Neural progenitor cell (in vitro differentiated cells): ENCODE data around the gene SLC35F3. TPM values are rescaled to one million over a fixed set of nuclear protein-coding genes. Genes with fewer than 3 reads are reported as not detected.
A peak's percentile ranks its signal among the peaks of the same experiment; 100 is the strongest.

ENCODE experiments used
- DNase-seq: peaks from one replicate; pipeline ENCODE4 v3.0.0-alpha.2; 2016; ENCODE audit warnings: low spot score
- H2AFZ ChIP-seq: fragments of 200-600 bp; sonication (generic); replicated peaks from 2 replicates; pipeline ENCODE4 v1.6.1; 2016; ENCODE audit warnings: antibody characterized with exemption
- H3F3A ChIP-seq: fragments of 200-600 bp; sonication (generic); 2 replicates; pipeline ENCODE4 v1.6.1; 2016; ENCODE audit warnings: antibody characterized with exemption, low read depth
- H3K27ac ChIP-seq: fragments of 200-600 bp; sonication (generic); 2 replicates; pipeline ENCODE4 v1.5.1; 2016; ENCODE audit warnings: mild to moderate bottlenecking
- H3K27me3 ChIP-seq: fragments of 200-600 bp; sonication (generic); 2 replicates; pipeline ENCODE4 v1.6.1; 2016; ENCODE audit warnings: mild to moderate bottlenecking, moderate library complexity
- H3K36me3 ChIP-seq: fragments of 200-600 bp; sonication (generic); 2 replicates; pipeline ENCODE4 v1.5.1; 2016
- H3K4me1 ChIP-seq: fragments of 200-600 bp; sonication (generic); 2 replicates; pipeline ENCODE4 v1.6.1; 2016; ENCODE audit warnings: mixed run types
- H3K4me2 ChIP-seq: fragments of 200-600 bp; sonication (generic); 2 replicates; pipeline ENCODE4 v1.6.1; 2016
- H3K4me3 ChIP-seq: fragments of 200-600 bp; sonication (generic); 2 replicates; pipeline ENCODE4 v1.5.1; 2016
- H3K79me2 ChIP-seq: fragments of 200-600 bp; sonication (generic); 2 replicates; pipeline ENCODE4 v1.6.1; 2016; ENCODE audit warnings: low read depth
- H3K9ac ChIP-seq: fragments of 200-600 bp; sonication (generic); 2 replicates; pipeline ENCODE4 v1.6.1; 2016
- H3K9me3 ChIP-seq: fragments of 200-600 bp; sonication (generic); 2 replicates; pipeline ENCODE4 v1.5.1; 2016; ENCODE audit warnings: low read depth
- H4K20me1 ChIP-seq: fragments of 200-600 bp; sonication (generic); 2 replicates; pipeline ENCODE4 v1.6.1; 2016; ENCODE audit warnings: low read depth
- H3K27ac Mint-ChIP-seq: 3 replicates; pipeline ENCODE4 v1.8.0; 2021; ENCODE audit warnings: mixed read lengths
- H3K27me3 Mint-ChIP-seq: 2 replicates; pipeline ENCODE4 v1.8.0; 2022; ENCODE audit warnings: low read depth, mild to moderate bottlenecking, inconsistent platforms, moderate library complexity, mixed read lengths; ENCODE audit not compliant: insufficient read depth
- H3K36me3 Mint-ChIP-seq: 3 replicates; pipeline ENCODE4 v1.8.0; 2021; ENCODE audit warnings: mixed read lengths
- H3K4me1 Mint-ChIP-seq: 3 replicates; pipeline ENCODE4 v1.8.0; 2021; ENCODE audit warnings: mixed read lengths
- H3K4me3 Mint-ChIP-seq: 3 replicates; pipeline ENCODE4 v1.8.0; 2021; ENCODE audit warnings: mild to moderate bottlenecking, moderate library complexity, mixed read lengths
- H3K9me3 Mint-ChIP-seq: 3 replicates; pipeline ENCODE4 v1.8.0; 2020; ENCODE audit warnings: mixed read lengths
- CTCF ChIP-seq: fragments of 200-600 bp; sonication (generic); IDR thresholded peaks from 2 replicates; pipeline ENCODE4 v1.5.1; 2017; ENCODE audit warnings: antibody characterized with exemption, mild to moderate bottlenecking
- EZH2 ChIP-seq: fragments of 200-600 bp; sonication (generic); IDR thresholded peaks from 2 replicates; pipeline ENCODE4 v1.6.1; 2017; ENCODE audit warnings: antibody characterized with exemption, mild to moderate bottlenecking, moderate library complexity
- EZH2phosphoT487 ChIP-seq: fragments of 200-600 bp; sonication (generic); IDR thresholded peaks from 2 replicates; pipeline ENCODE4 v1.6.1; 2017; ENCODE audit warnings: antibody characterized with exemption
- total RNA-seq: library from RNA; depleted of rRNA; stranded (reverse); fragments of >200 nt; gene quantifications from 2 replicates; pipeline ENCODE4 v1.2.3, GENCODE V29; 2015; ENCODE audit warnings: low replicate concordance

SLC35F3 gene
- total RNA-seq, 1 donor from 2014 or later: 0.79 TPM

GRCh38 chr1:234231893-234232276 is 327.4 kb downstream of the SLC35F3 start:
- no peak for TF ChIP-seq EZH2phosphoT487
- no peak for TF ChIP-seq CTCF
- no peak for TF ChIP-seq EZH2
- Histone ChIP-seq H4K20me1 (no peaks in the 10 kb centered on the region), H3K79me2 (no peaks in the 10 kb centered on the region), H3F3A (no peaks in the 10 kb centered on the region), H3K9ac (no peak overlapping the region), H2AFZ (no peak overlapping the region), H3K4me1 (peaks cover 39% of the 10 kb centered on the region), H3K27me3 (no peaks in the 10 kb centered on the region), H3K36me3 (no peaks in the 10 kb centered on the region), H3K9me3 (no peaks in the 10 kb centered on the region), H3K4me2 (no peak overlapping the region), H3K4me3 (no peak overlapping the region), H3K27ac (no peak overlapping the region)
- no peak for DNase-seq
- H3K9me3 Mint-ChIP-seq: peaks cover 3% of the 10 kb centered on the region
- no peak overlapping the region for H3K4me3 Mint-ChIP-seq
- H3K27me3 Mint-ChIP-seq: peaks cover 6% of the 10 kb centered on the region
- H3K4me1 Mint-ChIP-seq: peaks cover 78% of the 10 kb centered on the region
- H3K36me3 Mint-ChIP-seq: no peaks in the 10 kb centered on the region
- peak overlapping the region; percentile 70 for H3K27ac Mint-ChIP-seq

GRCh38 chr1:234234199-234234598 is 329.7 kb downstream of the SLC35F3 start:
- Histone ChIP-seq H4K20me1 (no peaks in the 10 kb centered on the region), H3K27me3 (no peaks in the 10 kb centered on the region), H3K9ac (no peak overlapping the region), H3F3A (no peaks in the 10 kb centered on the region), H2AFZ (peak overlapping the region; percentile 32), H3K79me2 (no peaks in the 10 kb centered on the region), H3K9me3 (no peaks in the 10 kb centered on the region), H3K4me1 (peaks cover 45% of the 10 kb centered on the region), H3K27ac (no peak overlapping the region), H3K36me3 (no peaks in the 10 kb centered on the region), H3K4me2 (peak overlapping the region; percentile 14), H3K4me3 (no peak overlapping the region)
- Mint-ChIP-seq H3K9me3 (peaks cover 3% of the 10 kb centered on the region), H3K27me3 (peaks cover 4% of the 10 kb centered on the region), H3K4me3 (no peak overlapping the region), H3K36me3 (no peaks in the 10 kb centered on the region), H3K4me1 (peaks cover 72% of the 10 kb centered on the region), H3K27ac (no peak overlapping the region)
- peak; percentile 47 for DNase-seq
- TF ChIP-seq CTCF: no peak
- no peak for TF ChIP-seq EZH2phosphoT487

- no peak overlapping the region for H3K9ac ChIP-seq
- H3K36me3 ChIP-seq: no peaks in the 10 kb centered on the region
- no peak overlapping the region for H3K27ac Mint-ChIP-seq
- TF ChIP-seq EZH2 (no peak), CTCF (no peak), EZH2phosphoT487 (no peak)
- no peaks in the 10 kb centered on the region for H4K20me1 ChIP-seq
- H3K27me3 Mint-ChIP-seq: peaks cover 4% of the 10 kb centered on the region
- no peak overlapping the region for H3K27ac ChIP-seq
- DNase-seq: no peak
- no peaks in the 10 kb centered on the region for H3K9me3 ChIP-seq
- no peaks in the 10 kb centered on the region for H3K79me2 ChIP-seq
- peaks cover 33% of the 10 kb centered on the region for H3K4me1 ChIP-seq
- no peaks in the 10 kb centered on the region for H3K36me3 Mint-ChIP-seq
- H3K4me2 ChIP-seq: no peak overlapping the region
- no peak overlapping the region for H2AFZ ChIP-seq
- H3K9me3 Mint-ChIP-seq: peaks cover 6% of the 10 kb centered on the region
- no peak overlapping the region for H3K4me3 ChIP-seq
- peaks cover 60% of the 10 kb centered on the region for H3K4me1 Mint-ChIP-seq
- H3F3A ChIP-seq: no peaks in the 10 kb centered on the region
- H3K4me3 Mint-ChIP-seq: no peak overlapping the region
- no peaks in the 10 kb centered on the region for H3K27me3 ChIP-seq
Observed at GRCh38 chr1:234235434-234235881, 331.0 kb downstream of the SLC35F3 start.
